Nephron (organoid): ENCODE results near the gene ACKR3.

Experiments used
- H3K27ac Mint-ChIP-seq, 3 experiments: 2 replicates each; pipeline ENCODE4 v1.8.0; 2020; ENCODE audit warnings: mixed read lengths in 3 of 3, mild to moderate bottlenecking in 2 of 3, moderate library complexity in 1 of 3
- H3K27me3 Mint-ChIP-seq: 2 replicates; pipeline ENCODE4 v1.8.0; 2021; ENCODE audit warnings: low read depth, mild to moderate bottlenecking, moderate library complexity, mixed read lengths
- H3K36me3 Mint-ChIP-seq: 2 replicates; pipeline ENCODE4 v1.8.0; 2020; ENCODE audit warnings: low read depth, mixed read lengths
- H3K4me1 Mint-ChIP-seq: 2 replicates; pipeline ENCODE4 v1.8.0; 2020; ENCODE audit warnings: mixed read lengths
- H3K4me3 Mint-ChIP-seq, 3 experiments: 2 replicates each; pipeline ENCODE4 v1.8.0; 2020; ENCODE audit warnings: mild to moderate bottlenecking in 3 of 3, mixed read lengths in 3 of 3, moderate library complexity in 2 of 3
- H3K9me3 Mint-ChIP-seq: 2 replicates; pipeline ENCODE4 v1.8.0; 2020; ENCODE audit warnings: mixed read lengths
- TF ChIP-seq, protein P1 (sequence below), 3 experiments: fragments of 200-600 bp; sonication (generic); IDR thresholded peaks; one replicate each; pipeline ENCODE4 v1.5.0; 2021; ENCODE audit warnings: antibody characterized with exemption in 3 of 3; ENCODE audit not compliant: unreplicated experiment in 3 of 3

Gene ACKR3

GRCh38 chr2:236616624-236617023, 47.0 kb downstream of the ACKR3 start:
- no peak overlapping the region for H3K4me3 Mint-ChIP-seq
- H3K36me3 Mint-ChIP-seq, result no peaks in the 10 kb centered on the region
- H3K27me3 Mint-ChIP-seq, result peaks cover 50% of the 10 kb centered on the region
- no peak overlapping the region for H3K27ac Mint-ChIP-seq
- H3K9me3 Mint-ChIP-seq, result no peaks in the 10 kb centered on the region
- H3K4me1 Mint-ChIP-seq, result peaks cover 24% of the 10 kb centered on the region
- TF ChIP-seq, protein P1, sequence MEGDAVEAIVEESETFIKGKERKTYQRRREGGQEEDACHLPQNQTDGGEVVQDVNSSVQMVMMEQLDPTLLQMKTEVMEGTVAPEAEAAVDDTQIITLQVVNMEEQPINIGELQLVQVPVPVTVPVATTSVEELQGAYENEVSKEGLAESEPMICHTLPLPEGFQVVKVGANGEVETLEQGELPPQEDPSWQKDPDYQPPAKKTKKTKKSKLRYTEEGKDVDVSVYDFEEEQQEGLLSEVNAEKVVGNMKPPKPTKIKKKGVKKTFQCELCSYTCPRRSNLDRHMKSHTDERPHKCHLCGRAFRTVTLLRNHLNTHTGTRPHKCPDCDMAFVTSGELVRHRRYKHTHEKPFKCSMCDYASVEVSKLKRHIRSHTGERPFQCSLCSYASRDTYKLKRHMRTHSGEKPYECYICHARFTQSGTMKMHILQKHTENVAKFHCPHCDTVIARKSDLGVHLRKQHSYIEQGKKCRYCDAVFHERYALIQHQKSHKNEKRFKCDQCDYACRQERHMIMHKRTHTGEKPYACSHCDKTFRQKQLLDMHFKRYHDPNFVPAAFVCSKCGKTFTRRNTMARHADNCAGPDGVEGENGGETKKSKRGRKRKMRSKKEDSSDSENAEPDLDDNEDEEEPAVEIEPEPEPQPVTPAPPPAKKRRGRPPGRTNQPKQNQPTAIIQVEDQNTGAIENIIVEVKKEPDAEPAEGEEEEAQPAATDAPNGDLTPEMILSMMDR (IDR thresholded peaks at IDR 0.05; ENCODE audit: unreplicated experiment in 3 of 3), result no peak

DNA sequence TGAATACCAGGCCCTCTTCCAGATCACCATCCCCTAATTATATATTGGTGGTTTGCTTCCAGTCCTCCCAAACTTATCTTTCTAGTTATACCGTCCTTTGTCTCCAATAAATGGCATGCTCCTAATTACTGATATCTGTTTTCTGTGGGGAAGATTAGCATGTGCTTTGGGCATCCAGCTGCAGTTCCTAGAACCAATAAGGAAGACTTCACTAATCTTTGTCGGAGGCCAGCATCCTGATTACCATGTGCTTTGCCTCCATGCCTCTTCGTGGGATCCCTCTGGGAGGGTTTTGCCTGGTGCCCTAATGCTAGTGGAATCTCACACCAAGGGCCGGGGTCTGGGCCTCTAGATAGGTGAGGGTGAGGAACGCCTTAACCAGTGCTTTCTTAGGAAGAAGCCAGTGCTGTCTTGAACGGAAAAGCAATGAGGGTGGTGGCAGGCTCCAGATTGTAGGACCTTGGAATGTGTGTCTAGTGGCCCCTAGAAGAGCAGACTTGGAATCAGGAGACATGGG, 47.7 kb downstream of the ACKR3 start:
- peaks cover 21% of the 10 kb centered on the region for H3K4me1 Mint-ChIP-seq
- H3K36me3 Mint-ChIP-seq, result no peaks in the 10 kb centered on the region
- H3K9me3 Mint-ChIP-seq, result no peaks in the 10 kb centered on the region
- H3K27me3 Mint-ChIP-seq, result peaks cover 53% of the 10 kb centered on the region
- no peak overlapping the region for H3K27ac Mint-ChIP-seq
- H3K4me3 Mint-ChIP-seq, result no peak overlapping the region
- TF ChIP-seq, protein P1 (IDR thresholded peaks at IDR 0.05; ENCODE audit: unreplicated experiment in 3 of 3), result no peak

DNA sequence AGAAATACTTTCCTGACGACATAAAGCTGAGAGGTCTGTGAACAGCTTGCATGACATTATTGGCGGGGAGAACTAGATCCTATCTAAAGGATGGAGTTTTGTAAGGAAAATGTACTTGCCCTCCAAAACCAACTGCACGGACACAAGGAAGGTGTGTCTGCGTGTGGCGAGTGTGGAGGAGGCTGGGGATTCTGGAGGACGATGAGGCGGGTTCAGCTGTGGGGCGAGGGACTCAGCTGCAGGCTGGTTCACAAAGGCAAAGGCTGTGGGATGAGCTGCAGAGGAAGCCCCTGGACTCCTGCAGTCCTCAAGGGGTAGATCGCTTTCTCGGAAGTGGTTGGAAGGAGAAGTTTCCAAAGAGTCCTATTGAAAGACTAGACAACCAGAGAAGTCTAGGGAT, 48.2 kb downstream of the ACKR3 start:
- H3K4me1 Mint-ChIP-seq, result peaks cover 21% of the 10 kb centered on the region
- no peaks in the 10 kb centered on the region for H3K36me3 Mint-ChIP-seq
- H3K9me3 Mint-ChIP-seq, result no peaks in the 10 kb centered on the region
- no peak overlapping the region for H3K27ac Mint-ChIP-seq
- H3K4me3 Mint-ChIP-seq, result no peak overlapping the region
- H3K27me3 Mint-ChIP-seq, result peaks cover 53% of the 10 kb centered on the region
- TF ChIP-seq, protein P1 (IDR thresholded peaks at IDR 0.05; ENCODE audit: unreplicated experiment in 3 of 3), result no peak

DNA sequence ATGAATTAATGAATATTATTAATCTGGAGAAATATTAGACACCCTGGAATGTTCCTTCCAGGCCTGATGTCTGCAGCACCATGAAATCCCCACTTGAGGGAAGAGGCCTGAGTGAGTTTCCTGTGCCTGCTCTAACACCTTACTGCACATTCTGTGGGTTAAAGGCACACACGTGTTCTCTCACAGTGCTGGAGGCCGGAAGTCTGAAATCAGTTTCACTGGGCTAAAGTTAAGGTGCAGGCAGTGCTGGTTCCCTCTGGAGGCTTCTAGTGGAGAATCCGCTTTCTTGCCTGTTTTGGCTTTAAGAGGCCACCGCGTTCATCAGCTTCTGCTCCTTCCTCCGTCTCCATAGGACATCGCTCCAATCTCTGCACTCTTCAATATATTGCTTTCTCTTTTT, 48.7 kb downstream of the ACKR3 start:
- Mint-ChIP-seq H3K27me3 (peaks cover 53% of the 10 kb centered on the region), H3K27ac (no peak overlapping the region), H3K4me1 (peaks cover 21% of the 10 kb centered on the region), H3K36me3 (no peaks in the 10 kb centered on the region), H3K4me3 (no peak overlapping the region), H3K9me3 (no peaks in the 10 kb centered on the region)
- TF ChIP-seq, protein P1 (IDR thresholded peaks at IDR 0.05; ENCODE audit: unreplicated experiment in 3 of 3), result no peak

DNA sequence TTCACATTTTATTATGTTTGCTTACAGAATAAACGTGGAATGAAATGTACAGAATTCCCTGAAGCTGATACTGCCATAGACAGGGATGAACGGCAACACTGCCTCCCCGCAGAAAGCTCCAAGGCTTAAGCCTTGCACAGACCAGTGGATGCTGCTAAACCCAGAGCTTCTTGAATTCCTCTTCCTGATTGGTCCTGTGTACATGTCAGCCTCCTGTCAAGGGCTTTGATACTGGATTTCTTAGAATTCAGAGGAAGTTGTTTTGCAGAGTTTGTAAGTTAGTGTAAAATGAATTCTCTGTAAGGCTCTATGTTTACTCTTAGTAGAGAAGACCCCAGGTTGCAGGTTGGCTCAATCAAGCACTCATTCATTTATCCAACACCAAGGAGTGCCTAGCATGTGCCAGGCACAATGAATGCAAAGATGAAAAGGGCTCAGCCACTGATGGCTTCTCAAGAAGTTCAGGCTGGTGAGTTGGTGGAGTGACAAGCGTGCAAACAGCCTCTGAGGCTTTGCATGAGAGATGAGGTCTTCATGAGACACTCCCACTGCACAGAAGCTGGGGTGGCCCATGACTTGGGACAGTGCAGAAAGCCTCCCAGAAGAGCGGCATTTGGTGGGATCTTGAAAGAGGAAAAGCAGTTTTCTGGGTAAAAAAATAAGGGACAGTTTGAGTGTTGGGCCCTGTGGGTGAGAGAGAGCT, 50.4 kb downstream of the ACKR3 start:
- TF ChIP-seq, protein P1 (IDR thresholded peaks at IDR 0.05; ENCODE audit: unreplicated experiment in 3 of 3), result no peak
- no peak overlapping the region for H3K4me3 Mint-ChIP-seq
- H3K27me3 Mint-ChIP-seq, result peaks cover 48% of the 10 kb centered on the region
- H3K9me3 Mint-ChIP-seq, result no peaks in the 10 kb centered on the region
- peaks cover 10% of the 10 kb centered on the region for H3K4me1 Mint-ChIP-seq
- H3K36me3 Mint-ChIP-seq, result no peaks in the 10 kb centered on the region
- H3K27ac Mint-ChIP-seq, result no peak overlapping the region

DNA sequence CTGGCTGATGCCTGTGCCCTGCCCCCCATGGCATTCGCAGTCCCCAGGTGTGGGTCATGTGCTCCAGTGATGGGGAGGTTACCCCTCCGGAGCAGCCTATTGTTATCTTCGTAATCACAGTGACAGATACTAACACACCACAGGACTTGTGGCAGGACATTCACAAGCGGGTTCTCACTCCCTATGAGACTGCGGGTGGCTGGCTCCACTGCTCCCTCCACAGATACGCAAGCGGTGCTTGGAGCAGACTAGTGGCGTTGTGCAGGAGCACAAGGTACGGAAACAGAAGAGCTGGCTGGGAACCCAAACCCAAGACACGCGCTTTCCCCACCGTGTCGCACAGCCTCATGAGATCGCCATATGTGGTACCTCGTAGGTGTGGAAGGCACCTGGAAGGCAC, 52.2 kb downstream of the ACKR3 start:
- TF ChIP-seq, protein P1 (IDR thresholded peaks at IDR 0.05; ENCODE audit: unreplicated experiment in 3 of 3), result no peak
- peaks cover 54% of the 10 kb centered on the region for H3K27me3 Mint-ChIP-seq
- H3K4me3 Mint-ChIP-seq, result no peak overlapping the region
- H3K9me3 Mint-ChIP-seq, result no peaks in the 10 kb centered on the region
- peaks cover 4% of the 10 kb centered on the region for H3K4me1 Mint-ChIP-seq
- H3K27ac Mint-ChIP-seq, result no peak overlapping the region
- H3K36me3 Mint-ChIP-seq, result no peaks in the 10 kb centered on the region
